WI38 (cell line): ENCODE measurements around the gene RGSL1.
"Not testable (repeated sequence)": the region's sequence is repeated elsewhere in the genome, so short reads cannot be mapped to it uniquely, and the experiment has no call there.

Experiments
- H3K4me3 ChIP-seq: 2 replicates; pipeline ENCODE4 v1.5.1; 2011; ENCODE audit warnings: low read depth, mild to moderate bottlenecking, control low read depth, low read length
- CTCF ChIP-seq: IDR thresholded peaks from 2 replicates; pipeline ENCODE4 v1.5.1; 2012; ENCODE audit warnings: low read depth, mild to moderate bottlenecking, control low read depth, low read length

The RGSL1 gene

GRCh38 chr1:182495002-182495401 is 45.1 kb downstream of the RGSL1 start:
- H3K4me3 ChIP-seq: no peak overlapping the region

GRCh38 chr1:182495693-182496092 is 45.7 kb downstream of the RGSL1 start:
- no peak for TF ChIP-seq CTCF
- no peak overlapping the region for H3K4me3 ChIP-seq

More at GRCh38 chr1:182495002-182495401, 45.1 kb downstream of the RGSL1 start:
- no peak for TF ChIP-seq CTCF

- H3K4me3 ChIP-seq: no peak overlapping the region
- TF ChIP-seq CTCF: no peak
Measured at GRCh38 chr1:182507685-182508084, 57.7 kb downstream of the RGSL1 start.

GRCh38 chr1:182515556-182515955 is 65.6 kb downstream of the RGSL1 start:
- H3K4me3 ChIP-seq: no peak overlapping the region
- no peak for TF ChIP-seq CTCF

- TF ChIP-seq CTCF: no peak
- no peak overlapping the region for H3K4me3 ChIP-seq
Measured at GRCh38 chr1:182520736-182521135, 70.8 kb downstream of the RGSL1 start.

GRCh38 chr1:182525342-182525741 is 75.4 kb downstream of the RGSL1 start:
- no peak overlapping the region for H3K4me3 ChIP-seq
- no peak for TF ChIP-seq CTCF

GRCh38 chr1:182527680-182528079 is 77.7 kb downstream of the RGSL1 start:
- no peak overlapping the region for H3K4me3 ChIP-seq
- TF ChIP-seq CTCF: no peak

- not testable (repeated sequence) for H3K4me3 ChIP-seq
Measured at GRCh38 chr1:182528206-182528605, 78.3 kb downstream of the RGSL1 start.
